HEK293 (cell line): ENCODE results near the gene SNAP47.

Source experiments
- CTCF ChIA-PET: fragments of 350-600 bp; formaldehyde crosslinking; extraction: SDS; loops from one replicate; lab custom pipeline; 2021; ENCODE audit warnings: antibody characterized with exemption; lab: Yijun Ruan, JAX
- POLR2A ChIA-PET: fragments of 300-600 bp; formaldehyde crosslinking; extraction: SDS; loops from one replicate; lab custom pipeline; 2020; ENCODE audit warnings: antibody characterized with exemption, inconsistent platforms; lab: Yijun Ruan, JAX
- H3K27ac ChIP-seq: fragments of 200-500 bp; sonication (Bioruptor generic); 2 replicates; pipeline ENCODE4 v1.5.1; 2014; ENCODE audit warnings: low read depth, low read length, control low read depth, inconsistent platforms; ENCODE audit errors: extremely low read depth
- H3K36me3 ChIP-seq, 2 experiments: fragments of 200-500 bp in 1 of 2; sonication (Bioruptor generic) in 1 of 2; 1 replicate in 1 of 2; 2 replicates in 1 of 2; pipeline ENCODE4 v1.5.1; 2014 to 2017; ENCODE audit warnings: inconsistent platforms in 2 of 2, low read length in 2 of 2; ENCODE audit not compliant: control insufficient read depth in 2 of 2, insufficient read depth in 1 of 2
- H3K4me1 ChIP-seq: fragments of 200-500 bp; sonication (Bioruptor generic); 2 replicates; pipeline ENCODE4 v1.5.1; 2014; ENCODE audit warnings: mild to moderate bottlenecking, low read length, inconsistent platforms; ENCODE audit not compliant: control insufficient read depth, insufficient read depth
- H3K4me3 ChIP-seq: 2 replicates; pipeline ENCODE4 v1.5.1; 2011; ENCODE audit warnings: low read depth, mild to moderate bottlenecking, control low read depth, low read length, moderate library complexity
- H3K9me3 ChIP-seq: fragments of 200-500 bp; sonication (Bioruptor generic); 2 replicates; pipeline ENCODE4 v1.5.1; 2014; ENCODE audit warnings: low read depth, low read length, inconsistent platforms; ENCODE audit not compliant: control insufficient read depth, insufficient read depth
- HIC1 ChIP-seq: fragments of 450-650 bp; formaldehyde crosslinking; IDR thresholded peaks from 2 replicates; pipeline ENCODE4 v1.5.1; 2016; ENCODE audit warnings: missing biosample characterization, missing genetic modification characterization
- PRDM1 ChIP-seq: fragments of 450-650 bp; formaldehyde crosslinking; IDR thresholded peaks from 2 replicates; pipeline ENCODE4; 2016; ENCODE audit warnings: missing biosample characterization, missing genetic modification characterization
- SP2 ChIP-seq: fragments of 450-650 bp; formaldehyde crosslinking; IDR thresholded peaks from 2 replicates; pipeline ENCODE4 v1.5.1; 2016; ENCODE audit warnings: missing biosample characterization, missing genetic modification characterization
- ZBTB17 ChIP-seq: fragments of 450-650 bp; formaldehyde crosslinking; IDR thresholded peaks from 2 replicates; pipeline ENCODE4 v1.5.1; 2016; ENCODE audit warnings: missing biosample characterization, missing genetic modification characterization
- ZBTB6 ChIP-seq: fragments of 450-650 bp; formaldehyde crosslinking; IDR thresholded peaks from 2 replicates; pipeline ENCODE4 v1.5.1; 2017; ENCODE audit warnings: missing biosample characterization, missing genetic modification characterization
- ZNF16 ChIP-seq: fragments of 450-650 bp; formaldehyde crosslinking; IDR thresholded peaks from 2 replicates; pipeline ENCODE4 v1.5.1; 2016; ENCODE audit warnings: low read depth, missing biosample characterization, missing genetic modification characterization
- ZNF221 ChIP-seq: fragments of 450-650 bp; formaldehyde crosslinking; IDR thresholded peaks from 2 replicates; pipeline ENCODE4 v1.5.1; 2017; ENCODE audit warnings: missing biosample characterization, missing genetic modification characterization, borderline replicate concordance
- ZNF350 ChIP-seq: fragments of 450-650 bp; formaldehyde crosslinking; IDR thresholded peaks from 2 replicates; pipeline ENCODE4 v1.5.0; 2017; ENCODE audit warnings: missing biosample characterization, mild to moderate bottlenecking, missing genetic modification characterization
- ZNF394 ChIP-seq: fragments of 450-650 bp; formaldehyde crosslinking; IDR thresholded peaks from 2 replicates; pipeline ENCODE4 v1.5.1; 2016; ENCODE audit warnings: missing biosample characterization, missing genetic modification characterization, mild to moderate bottlenecking, moderate library complexity, borderline replicate concordance
- ZNF488 ChIP-seq: fragments of 450-650 bp; formaldehyde crosslinking; IDR thresholded peaks from 2 replicates; pipeline ENCODE4 v1.5.1; 2016; ENCODE audit warnings: missing biosample characterization, missing genetic modification characterization
- ZNF544 ChIP-seq: fragments of 450-650 bp; formaldehyde crosslinking; IDR thresholded peaks from 2 replicates; pipeline ENCODE4 v1.5.0; 2017; ENCODE audit warnings: missing biosample characterization, missing genetic modification characterization
- ZNF660 ChIP-seq: fragments of 450-650 bp; IDR thresholded peaks from 2 replicates; pipeline ENCODE4 v1.5.1; 2018; ENCODE audit warnings: missing biosample characterization, mild to moderate bottlenecking, missing genetic modification characterization
- ZNF677 ChIP-seq: fragments of 450-650 bp; IDR thresholded peaks from 2 replicates; pipeline ENCODE4 v1.5.0; 2018; ENCODE audit warnings: missing biosample characterization, mild to moderate bottlenecking, missing genetic modification characterization, moderate library complexity
- ZNF701 ChIP-seq: fragments of 450-650 bp; formaldehyde crosslinking; IDR thresholded peaks from 2 replicates; pipeline ENCODE4 v1.5.1; 2016; ENCODE audit warnings: missing biosample characterization, missing genetic modification characterization
- ZSCAN18 ChIP-seq: fragments of 450-650 bp; formaldehyde crosslinking; IDR thresholded peaks from 2 replicates; pipeline ENCODE4 v1.5.1; 2016; ENCODE audit warnings: missing biosample characterization, missing genetic modification characterization
- ZXDB ChIP-seq: fragments of 450-650 bp; formaldehyde crosslinking; IDR thresholded peaks from 2 replicates; pipeline ENCODE4 v1.5.1; 2016; ENCODE audit warnings: missing biosample characterization, missing genetic modification characterization
- TF ChIP-seq, protein P1 (sequence below): fragments of 450-650 bp; formaldehyde crosslinking; IDR thresholded peaks from 2 replicates; pipeline ENCODE4 v1.5.1; 2016; ENCODE audit warnings: missing biosample characterization, missing genetic modification characterization, borderline replicate concordance
- TF ChIP-seq, protein P2 (sequence below): fragments of 450-650 bp; formaldehyde crosslinking; IDR thresholded peaks from 2 replicates; pipeline ENCODE4 v1.5.1; 2017; ENCODE audit warnings: missing biosample characterization, missing genetic modification characterization

The SNAP47 gene

DNA sequence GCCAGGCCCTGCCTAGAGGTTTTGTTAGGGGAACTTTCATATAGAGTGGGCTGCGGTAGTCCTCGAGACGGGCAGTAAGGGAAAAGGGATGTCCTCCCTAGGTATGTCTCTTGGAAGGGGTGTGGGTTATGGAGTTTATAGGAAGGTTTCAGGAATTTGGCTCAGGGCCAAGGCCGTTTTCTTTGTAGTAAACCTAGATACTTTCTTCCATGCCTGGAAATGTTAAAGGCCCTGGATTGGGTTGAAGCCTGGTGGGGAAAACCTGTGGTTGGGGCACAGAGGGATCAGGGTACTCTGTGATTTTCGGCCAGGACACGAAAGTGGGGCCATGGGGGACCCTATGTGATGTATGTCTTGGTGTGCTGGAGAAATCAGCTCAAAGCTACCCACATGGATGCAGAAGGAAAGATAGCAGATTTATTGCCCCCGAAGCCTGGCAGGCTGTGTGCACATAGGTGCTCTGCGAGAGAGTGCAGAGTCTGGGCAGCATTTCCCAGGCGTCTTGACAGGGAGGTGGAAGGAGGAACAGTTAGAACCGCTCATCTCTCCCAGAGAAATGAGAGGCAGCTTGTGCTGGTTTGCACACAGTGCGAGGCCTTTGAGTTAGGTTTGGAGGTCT, 1.7 kb downstream of the SNAP47 start:
- CTCF ChIA-PET = no interaction called here
- H3K4me3 ChIP-seq = no peak overlapping the region

GRCh38 chr1:227738820-227739219, 3.6 kb downstream of the SNAP47 start:
- ChIA-PET CTCF (no interaction called here), POLR2A (interaction anchor here (1.2 kb wide), 1 partner anchor 8 kb away, joined by 3 read pairs; no protein-coding TSS in a partner anchor)
- Histone ChIP-seq H3K4me3 (no peak overlapping the region), H3K36me3 (peaks cover 6 to 51% of the 10 kb centered on the region in 2 experiments; a peak in 2 of 3 replicates), H3K27ac (no peak overlapping the region), H3K4me1 (peaks cover 8% of the 10 kb centered on the region; the same call in 1 of the 2 replicates), H3K9me3 (no peaks in the 10 kb centered on the region)
- TF ChIP-seq ZNF660 = no peak
- TF ChIP-seq ZNF677 (tag by site-specific recombination) = no peak
- TF ChIP-seq ZNF350 = no peak
- TF ChIP-seq SP2 (tag by site-specific recombination) = no peak
- no peak for TF ChIP-seq ZNF394 (tag by site-specific recombination)
- TF ChIP-seq ZNF16 = no peak
- no peak for TF ChIP-seq ZNF221 (tag by site-specific recombination)
- no peak for TF ChIP-seq ZNF488 (tag by site-specific recombination)
- TF ChIP-seq HIC1 (tag by site-specific recombination) = no peak
- no peak for TF ChIP-seq ZXDB (tag by site-specific recombination)

More for the DNA sequence above, 1.7 kb downstream of the SNAP47 start:
- H3K4me1 ChIP-seq = peaks cover 10% of the 10 kb centered on the region; the same call in 1 of the 2 replicates
- H3K36me3 ChIP-seq = peaks cover 6 to 52% of the 10 kb centered on the region in 2 experiments; a peak in 2 of 3 replicates
- POLR2A ChIA-PET = interaction anchor here (2.3 kb wide), 1 partner anchor 9 kb away, joined by 8 read pairs; no protein-coding TSS in a partner anchor
- no peaks in the 10 kb centered on the region for H3K9me3 ChIP-seq
- TF ChIP-seq, protein P1, sequence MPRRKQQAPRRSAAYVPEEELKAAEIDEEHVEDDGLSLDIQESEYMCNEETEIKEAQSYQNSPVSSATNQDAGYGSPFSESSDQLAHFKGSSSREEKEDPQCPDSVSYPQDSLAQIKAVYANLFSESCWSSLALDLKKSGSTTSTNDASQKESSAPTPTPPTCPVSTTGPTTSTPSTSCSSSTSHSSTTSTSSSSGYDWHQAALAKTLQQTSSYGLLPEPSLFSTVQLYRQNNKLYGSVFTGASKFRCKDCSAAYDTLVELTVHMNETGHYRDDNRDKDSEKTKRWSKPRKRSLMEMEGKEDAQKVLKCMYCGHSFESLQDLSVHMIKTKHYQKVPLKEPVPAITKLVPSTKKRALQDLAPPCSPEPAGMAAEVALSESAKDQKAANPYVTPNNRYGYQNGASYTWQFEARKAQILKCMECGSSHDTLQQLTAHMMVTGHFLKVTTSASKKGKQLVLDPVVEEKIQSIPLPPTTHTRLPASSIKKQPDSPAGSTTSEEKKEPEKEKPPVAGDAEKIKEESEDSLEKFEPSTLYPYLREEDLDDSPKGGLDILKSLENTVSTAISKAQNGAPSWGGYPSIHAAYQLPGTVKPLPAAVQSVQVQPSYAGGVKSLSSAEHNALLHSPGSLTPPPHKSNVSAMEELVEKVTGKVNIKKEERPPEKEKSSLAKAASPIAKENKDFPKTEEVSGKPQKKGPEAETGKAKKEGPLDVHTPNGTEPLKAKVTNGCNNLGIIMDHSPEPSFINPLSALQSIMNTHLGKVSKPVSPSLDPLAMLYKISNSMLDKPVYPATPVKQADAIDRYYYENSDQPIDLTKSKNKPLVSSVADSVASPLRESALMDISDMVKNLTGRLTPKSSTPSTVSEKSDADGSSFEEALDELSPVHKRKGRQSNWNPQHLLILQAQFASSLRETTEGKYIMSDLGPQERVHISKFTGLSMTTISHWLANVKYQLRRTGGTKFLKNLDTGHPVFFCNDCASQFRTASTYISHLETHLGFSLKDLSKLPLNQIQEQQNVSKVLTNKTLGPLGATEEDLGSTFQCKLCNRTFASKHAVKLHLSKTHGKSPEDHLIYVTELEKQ = no peak
- TF ChIP-seq ZNF701 (tag by site-specific recombination) (no peak), ZNF544 (tag by site-specific recombination) (0 out of 2 replicates have a peak, but pooled peaks have one; percentile 30), ZBTB6 (tag by site-specific recombination) (no peak), ZBTB17 (tag by site-specific recombination) (peak; percentile 82), PRDM1 (tag by site-specific recombination) (no peak), ZSCAN18 (no peak)
- TF ChIP-seq, protein P2, sequence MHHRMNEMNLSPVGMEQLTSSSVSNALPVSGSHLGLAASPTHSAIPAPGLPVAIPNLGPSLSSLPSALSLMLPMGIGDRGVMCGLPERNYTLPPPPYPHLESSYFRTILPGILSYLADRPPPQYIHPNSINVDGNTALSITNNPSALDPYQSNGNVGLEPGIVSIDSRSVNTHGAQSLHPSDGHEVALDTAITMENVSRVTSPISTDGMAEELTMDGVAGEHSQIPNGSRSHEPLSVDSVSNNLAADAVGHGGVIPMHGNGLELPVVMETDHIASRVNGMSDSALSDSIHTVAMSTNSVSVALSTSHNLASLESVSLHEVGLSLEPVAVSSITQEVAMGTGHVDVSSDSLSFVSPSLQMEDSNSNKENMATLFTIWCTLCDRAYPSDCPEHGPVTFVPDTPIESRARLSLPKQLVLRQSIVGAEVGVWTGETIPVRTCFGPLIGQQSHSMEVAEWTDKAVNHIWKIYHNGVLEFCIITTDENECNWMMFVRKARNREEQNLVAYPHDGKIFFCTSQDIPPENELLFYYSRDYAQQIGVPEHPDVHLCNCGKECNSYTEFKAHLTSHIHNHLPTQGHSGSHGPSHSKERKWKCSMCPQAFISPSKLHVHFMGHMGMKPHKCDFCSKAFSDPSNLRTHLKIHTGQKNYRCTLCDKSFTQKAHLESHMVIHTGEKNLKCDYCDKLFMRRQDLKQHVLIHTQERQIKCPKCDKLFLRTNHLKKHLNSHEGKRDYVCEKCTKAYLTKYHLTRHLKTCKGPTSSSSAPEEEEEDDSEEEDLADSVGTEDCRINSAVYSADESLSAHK (tag by site-specific recombination) = no peak
- no peak overlapping the region for H3K27ac ChIP-seq
